T-helper 2 cell (primary cell): ENCODE results near the gene E2F4.

ENCODE experiments used
- DNase-seq, 5 experiments: peaks; one replicate each; pipeline versions ENCODE4 v3.0.0 to v3.0.0-alpha.2; 2012 to 2022

The E2F4 gene

GRCh38 chr16:67210069-67210937 is 18.3 kb downstream of the E2F4 start:
- no peak for DNase-seq

- no peak for DNase-seq
Observed at GRCh38 chr16:67211674-67212073, 19.7 kb downstream of the E2F4 start.

GRCh38 chr16:67212766-67213165 is 20.8 kb downstream of the E2F4 start:
- no peak for DNase-seq

GRCh38 chr16:67213197-67214019 is 21.5 kb downstream of the E2F4 start:
- DNase-seq, result no peak

- DNase-seq, result no peak
Observed at GRCh38 chr16:67215706-67216105, 23.8 kb downstream of the E2F4 start.

- DNase-seq, result no peak
Observed at GRCh38 chr16:67216612-67217490, 24.9 kb downstream of the E2F4 start.

GRCh38 chr16:67223992-67224391 is 32.0 kb downstream of the E2F4 start:
- DNase-seq, result no peak

- no peak for DNase-seq
Observed at GRCh38 chr16:67226295-67226803, 34.4 kb downstream of the E2F4 start.

GRCh38 chr16:67226804-67227566 is 35.0 kb downstream of the E2F4 start, which contains the start of gene TMEM208:
TSS of gene TMEM208 (plus strand) at chr16:67227130. CDS start at chr16:67227219, 89 bp downstream.
- peak; percentile 90 to 99 (median 96) for DNase-seq

GRCh38 chr16:67227567-67227921 is 35.6 kb downstream of the E2F4 start:
- DNase-seq, result no peak

GRCh38 chr16:67228034-67228785 is 36.3 kb downstream of the E2F4 start:
- DNase-seq, result no peak

- no peak for DNase-seq
Observed at GRCh38 chr16:67228905-67229304, 37.0 kb downstream of the E2F4 start.

- DNase-seq, result no peak
Observed at GRCh38 chr16:67229906-67230808, 38.2 kb downstream of the E2F4 start.

- no peak for DNase-seq
Observed at GRCh38 chr16:67230809-67231660, 39.1 kb downstream of the E2F4 start.

GRCh38 chr16:67233596-67233995 is 41.6 kb downstream of the E2F4 start:
- DNase-seq, result no peak

- DNase-seq, result no peak
Observed at GRCh38 chr16:67234180-67234597, 42.2 kb downstream of the E2F4 start.

GRCh38 chr16:67235816-67236562 is 44.0 kb downstream of the E2F4 start:
- DNase-seq, result peak in 3 of 5 experiments; percentile 36 to 92 (median 52)
